Measurements from ENCODE around the gene AHDC1. TPM values are rescaled to one million over a fixed set of nuclear protein-coding genes. Genes with fewer than 3 reads are reported as not detected.

Gene AHDC1
- total RNA-seq, 1 experiment from 2014 or later = 33.7 TPM

GRCh38 chr1:27646676-27647075 is 42.7 kb upstream of the AHDC1 start:
- Histone ChIP-seq H3K4me3 (replicated peaks in 1 of 2; ENCODE audit: low read depth in 1 of 2, low read length in 2 of 2) (no peak overlapping the region), H3K4me1 (ENCODE audit: control insufficient read depth in 1 of 2, insufficient read depth in 2 of 2, low read length in 2 of 2) (peaks cover 16 to 38% of the 10 kb centered on the region in 2 experiments), H4K20me1 (ENCODE audit: insufficient read depth) (no peaks in the 10 kb centered on the region), H2AFZ (ENCODE audit: low read depth, low read length, poor library complexity, severe bottlenecking) (no peak overlapping the region), H3K27me3 (ENCODE audit: insufficient read depth, low read length) (no peaks in the 10 kb centered on the region), H3K9ac (ENCODE audit: low read length) (no peak overlapping the region), H3K9me2 (ENCODE audit: insufficient read depth) (no peaks in the 10 kb centered on the region), H3K36me3 (ENCODE audit: control insufficient read depth in 1 of 2, insufficient read depth in 2 of 2, low read length in 2 of 2) (no peaks in the 10 kb centered on the region), H3K27ac (ENCODE audit: low read depth, low read length) (no peak overlapping the region), H3K9me3 (ENCODE audit: control insufficient read depth in 1 of 2, insufficient read depth in 1 of 2, low read depth in 1 of 2, low read length in 2 of 2) (no peaks in the 10 kb centered on the region), H3K4me2 (ENCODE audit: low read length) (no peak overlapping the region), H3K79me2 (ENCODE audit: insufficient read depth, low read length) (no peaks in the 10 kb centered on the region)
- intact Hi-C loops (cut with micrococcal nuclease) = no loop called here
- DNase-seq (ENCODE audit: low read depth, low spot score) (no peak), ATAC-seq (no peak)
- POLR2A ChIA-PET = no interaction called here
- RAD21 ChIA-PET (ENCODE audit: low non-redundant PET in 1 of 2, low total read pairs in 2 of 2, uncharacterized antibody in 2 of 2, unreplicated experiment in 2 of 2) = no interaction called here
- CTCF ChIA-PET = interaction anchor here (2.3 kb wide), 1 partner anchor 16 kb away, joined by 8 read pairs; no protein-coding TSS in a partner anchor
- BruUV-seq (replicated peaks) = no TSS peak
- TF ChIP-seq FOSL1 (IDR thresholded peaks at IDR 0.05; ENCODE audit: low read depth) = no peak
- TF ChIP-seq POLR2AphosphoS5 (IDR thresholded peaks at IDR 0.05; ENCODE audit: low read depth, low read length) = no peak
- no peak for TF ChIP-seq EZH2 (IDR thresholded peaks at IDR 0.05)
- no peak for TF ChIP-seq ZFX (IDR thresholded peaks at IDR 0.05)
- no peak for TF ChIP-seq SP1 (IDR thresholded peaks at IDR 0.05; ENCODE audit: low read depth)
- TF ChIP-seq YY1 (IDR thresholded peaks at IDR 0.05; ENCODE audit: extremely low read depth, insufficient replicate concordance, low read depth, low read length) = no peak
- no peak for TF ChIP-seq SIN3A (IDR thresholded peaks at IDR 0.05; ENCODE audit: low read depth)
- no peak for TF ChIP-seq REST (IDR thresholded peaks at IDR 0.05; ENCODE audit: low read depth)
- TF ChIP-seq ELF1 (IDR thresholded peaks at IDR 0.05; ENCODE audit: borderline replicate concordance, low read depth) = no peak
- TF ChIP-seq CEBPB (IDR thresholded peaks at IDR 0.05; ENCODE audit: low read depth) = no peak
- TF ChIP-seq EGR1 (IDR thresholded peaks at IDR 0.05; ENCODE audit: low read depth) = no peak
- TF ChIP-seq ZBTB33 (IDR thresholded peaks at IDR 0.05; ENCODE audit: extremely low read depth, insufficient replicate concordance, low read length) = no peak
- TF ChIP-seq POLR2A (IDR thresholded peaks at IDR 0.05; ENCODE audit: borderline replicate concordance, extremely low read depth, insufficient read depth, insufficient read length) = no peak
- no peak for TF ChIP-seq JUND (IDR thresholded peaks at IDR 0.05)
- no peak for TF ChIP-seq EZH2phosphoT487 (IDR thresholded peaks at IDR 0.05; ENCODE audit: borderline replicate concordance)
- TF ChIP-seq SRF (IDR thresholded peaks at IDR 0.05; ENCODE audit: low read depth) = no peak

Data from HCT116 (cell line).